ENCODE data around the gene ADPGK. TPM values are rescaled to one million over a fixed set of nuclear protein-coding genes. Genes with fewer than 3 reads are reported as not detected.

Gene ADPGK
- total RNA-seq, result 33.0 to 56.9 TPM (median 34.7 TPM) in 3 replicates
- long read RNA-seq, transcript ADPGK-201 (7 exons, 2,557 nt), result major isoform, 11 of 87 reads
- long read RNA-seq, partial matches to known transcripts, result 14 of 87 reads
- long read RNA-seq, other reads (novel, unspliced or antisense), result 61 of 87 reads

GRCh38 chr15:72783640-72784455, at the start of gene ADPGK:
Gene ADPGK, minus strand, starts transcription at chr15:72783758. Its CDS starts 67 bp downstream, at chr15:72783691.
- TF ChIP-seq CTCF (IDR thresholded peaks at IDR 0.05), result peak; percentile 89
- no peaks in the 10 kb centered on the region for H3K27me3 Mint-ChIP-seq (ENCODE audit: low read depth)

GRCh38 chr15:72827226-72827625, 43.7 kb upstream of the ADPGK start:
- Mint-ChIP-seq H3K9me3 (ENCODE audit: low read depth) (no peaks in the 10 kb centered on the region), H3K27ac (ENCODE audit: unreplicated experiment) (no peak overlapping the region), H3K4me3 (ENCODE audit: unreplicated experiment) (no peak overlapping the region), H3K36me3 (ENCODE audit: low read depth) (peaks cover 1% of the 10 kb centered on the region), H3K4me1 (ENCODE audit: low read depth) (no peaks in the 10 kb centered on the region), H3K27me3 (ENCODE audit: low read depth) (peaks cover 23% of the 10 kb centered on the region)
- TF ChIP-seq CTCF (IDR thresholded peaks at IDR 0.05), result no peak
- no peak for DNase-seq (ENCODE audit: low spot score)

More at GRCh38 chr15:72783640-72784455, at the start of gene ADPGK:
- peaks cover 66% of the 10 kb centered on the region for H3K4me1 Mint-ChIP-seq (ENCODE audit: low read depth)
- peak; percentile 95 for DNase-seq (ENCODE audit: low spot score)
- peak within 1 kb of the TSS; percentile 95 for H3K27ac Mint-ChIP-seq (ENCODE audit: unreplicated experiment)
- H3K9me3 Mint-ChIP-seq (ENCODE audit: low read depth), result no peaks in the 10 kb centered on the region
- H3K4me3 Mint-ChIP-seq (ENCODE audit: unreplicated experiment), result peak within 1 kb of the TSS; percentile 86
- peaks cover 6% of the 10 kb centered on the region for H3K36me3 Mint-ChIP-seq (ENCODE audit: low read depth)

- Mint-ChIP-seq H3K36me3 (ENCODE audit: low read depth) (peaks cover 1% of the 10 kb centered on the region), H3K9me3 (ENCODE audit: low read depth) (peaks cover 3% of the 10 kb centered on the region), H3K27ac (ENCODE audit: unreplicated experiment) (no peak overlapping the region), H3K4me1 (ENCODE audit: low read depth) (no peaks in the 10 kb centered on the region), H3K27me3 (ENCODE audit: low read depth) (peaks cover 20% of the 10 kb centered on the region), H3K4me3 (ENCODE audit: unreplicated experiment) (no peak overlapping the region)
- no peak for TF ChIP-seq CTCF (IDR thresholded peaks at IDR 0.05)
- DNase-seq (ENCODE audit: low spot score), result no peak
Observed at GRCh38 chr15:72826611-72827010, 43.1 kb upstream of the ADPGK start.

- H3K4me1 Mint-ChIP-seq (ENCODE audit: low read depth), result no peaks in the 10 kb centered on the region
- H3K27ac Mint-ChIP-seq (ENCODE audit: unreplicated experiment), result no peak overlapping the region
- H3K36me3 Mint-ChIP-seq (ENCODE audit: low read depth), result peaks cover 1% of the 10 kb centered on the region
- no peak for DNase-seq (ENCODE audit: low spot score)
- no peak for TF ChIP-seq CTCF (IDR thresholded peaks at IDR 0.05)
- peaks cover 18% of the 10 kb centered on the region for H3K27me3 Mint-ChIP-seq (ENCODE audit: low read depth)
- H3K9me3 Mint-ChIP-seq (ENCODE audit: low read depth), result peaks cover 3% of the 10 kb centered on the region
- no peak overlapping the region for H3K4me3 Mint-ChIP-seq (ENCODE audit: unreplicated experiment)
Observed at GRCh38 chr15:72825829-72826228, 42.3 kb upstream of the ADPGK start.

- H3K9me3 Mint-ChIP-seq (ENCODE audit: low read depth), result peaks cover 3% of the 10 kb centered on the region
- H3K27me3 Mint-ChIP-seq (ENCODE audit: low read depth), result peaks cover 21% of the 10 kb centered on the region
- peaks cover 1% of the 10 kb centered on the region for H3K36me3 Mint-ChIP-seq (ENCODE audit: low read depth)
- no peak for DNase-seq (ENCODE audit: low spot score)
- no peak overlapping the region for H3K27ac Mint-ChIP-seq (ENCODE audit: unreplicated experiment)
- no peaks in the 10 kb centered on the region for H3K4me1 Mint-ChIP-seq (ENCODE audit: low read depth)
- no peak overlapping the region for H3K4me3 Mint-ChIP-seq (ENCODE audit: unreplicated experiment)
- no peak for TF ChIP-seq CTCF (IDR thresholded peaks at IDR 0.05)
Observed at GRCh38 chr15:72824781-72825180, 41.2 kb upstream of the ADPGK start.

Measured in chondrocyte (in vitro differentiated cells).